GM18505 (cell line): ENCODE measurements around the gene BBS1.
"Not testable (repeated sequence)": the region's sequence is repeated elsewhere in the genome, so short reads cannot be mapped to it uniquely, and the experiment has no call there.

Experiments used
- ATAC-seq: cut with Tn5 transposase; IDR thresholded peaks from one replicate; pipeline ENCODE4 v1.9.1; 2021; ENCODE audit not compliant: unreplicated experiment
- POLR2A ChIP-seq: IDR thresholded peaks from 4 replicates; pipeline ENCODE4 v1.6.1; 2011; ENCODE audit warnings: borderline replicate concordance; ENCODE audit not compliant: insufficient read depth, insufficient read length; ENCODE audit errors: extremely low read depth

The BBS1 gene

GRCh38 chr11:66569076-66569475 lies 58.6 kb downstream of the BBS1 start:
- no peak for ATAC-seq
- no peak for TF ChIP-seq POLR2A

GRCh38 chr11:66570079-66570849 lies 59.8 kb downstream of the BBS1 start:
- TF ChIP-seq POLR2A = no peak
- no peak for ATAC-seq

GRCh38 chr11:66570850-66571180 lies 60.4 kb downstream of the BBS1 start:
- ATAC-seq = no peak
- TF ChIP-seq POLR2A = no peak

GRCh38 chr11:66579017-66579606 lies 68.7 kb downstream of the BBS1 start:
- ATAC-seq = no peak
- TF ChIP-seq POLR2A = no peak

GRCh38 chr11:66580803-66581202 lies 70.4 kb downstream of the BBS1 start:
- no peak for ATAC-seq
- TF ChIP-seq POLR2A = no peak

GRCh38 chr11:66581261-66581660 lies 70.8 kb downstream of the BBS1 start:
- no peak for TF ChIP-seq POLR2A
- ATAC-seq = no peak

GRCh38 chr11:66582565-66583147 lies 72.2 kb downstream of the BBS1 start:
- not testable (repeated sequence) for ATAC-seq
